Nephron progenitor cell (in vitro differentiated cells): ENCODE results near the gene SPC24.
"Not testable (repeated sequence)": the region's sequence is repeated elsewhere in the genome, so short reads cannot be mapped to it uniquely, and the experiment has no call there.

Experiments used
- DNase-seq: peaks from one replicate; pipeline ENCODE4 v3.0.0; 2021
- H3K27ac Mint-ChIP-seq: 2 replicates; pipeline ENCODE4 v1.8.0; 2021; ENCODE audit warnings: mild to moderate bottlenecking, moderate library complexity, mixed read lengths
- H3K27me3 Mint-ChIP-seq: 2 replicates; pipeline ENCODE4 v1.8.0; 2021; ENCODE audit warnings: mild to moderate bottlenecking, low read depth, mixed read lengths; ENCODE audit not compliant: poor library complexity
- H3K36me3 Mint-ChIP-seq: 2 replicates; pipeline ENCODE4 v1.8.0; 2021; ENCODE audit warnings: low read depth, mixed read lengths
- H3K4me1 Mint-ChIP-seq: 2 replicates; pipeline ENCODE4 v1.8.0; 2021; ENCODE audit warnings: mixed read lengths
- H3K4me3 Mint-ChIP-seq: 2 replicates; pipeline ENCODE4 v1.8.0; 2021; ENCODE audit warnings: mild to moderate bottlenecking, moderate library complexity, mixed read lengths
- H3K9me3 Mint-ChIP-seq: 2 replicates; pipeline ENCODE4 v1.8.0; 2021; ENCODE audit warnings: mild to moderate bottlenecking, moderate library complexity, mixed read lengths
- CTCF ChIP-seq: fragments of 200-600 bp; sonication (generic); IDR thresholded peaks from 2 replicates; pipeline ENCODE4 v1.5.0; 2021; ENCODE audit warnings: antibody characterized with exemption

The SPC24 gene

GRCh38 chr19:11098861-11099260 lies 56.7 kb downstream of the SPC24 start:
- Mint-ChIP-seq H3K9me3 (no peaks in the 10 kb centered on the region), H3K27ac (no peak overlapping the region), H3K4me3 (no peak overlapping the region), H3K27me3 (no peaks in the 10 kb centered on the region), H3K4me1 (peaks cover 9% of the 10 kb centered on the region), H3K36me3 (peaks cover 92% of the 10 kb centered on the region)
- DNase-seq, result no peak
- TF ChIP-seq CTCF, result no peak

GRCh38 chr19:11098327-11098726 lies 57.3 kb downstream of the SPC24 start:
- H3K9me3 Mint-ChIP-seq, result no peaks in the 10 kb centered on the region
- peaks cover 92% of the 10 kb centered on the region for H3K36me3 Mint-ChIP-seq
- H3K27me3 Mint-ChIP-seq, result no peaks in the 10 kb centered on the region
- peaks cover 14% of the 10 kb centered on the region for H3K4me1 Mint-ChIP-seq
- no peak for DNase-seq
- H3K27ac Mint-ChIP-seq, result no peak overlapping the region
- no peak for TF ChIP-seq CTCF
- no peak overlapping the region for H3K4me3 Mint-ChIP-seq

GRCh38 chr19:11097367-11097766 lies 58.2 kb downstream of the SPC24 start:
- not testable (repeated sequence) for H3K27me3 Mint-ChIP-seq, H3K9me3 Mint-ChIP-seq, H3K27ac Mint-ChIP-seq, DNase-seq, H3K4me3 Mint-ChIP-seq
- H3K36me3 Mint-ChIP-seq, result peaks cover 91% of the 10 kb centered on the region
- peaks cover 23% of the 10 kb centered on the region for H3K4me1 Mint-ChIP-seq

- peaks cover 83% of the 10 kb centered on the region for H3K36me3 Mint-ChIP-seq
- peaks cover 34% of the 10 kb centered on the region for H3K4me1 Mint-ChIP-seq
- H3K9me3 Mint-ChIP-seq, result no peaks in the 10 kb centered on the region
- no peaks in the 10 kb centered on the region for H3K27me3 Mint-ChIP-seq
- no peak overlapping the region for H3K4me3 Mint-ChIP-seq
- no peak for DNase-seq
- peak overlapping the region; percentile 87 for H3K27ac Mint-ChIP-seq
- no peak for TF ChIP-seq CTCF
Measured at GRCh38 chr19:11096210-11096841, 59.3 kb downstream of the SPC24 start.
